GM21360 (cell line): ENCODE measurements around the gene NUS1.
"Not testable (repeated sequence)": the region's sequence is repeated elsewhere in the genome, so short reads cannot be mapped to it uniquely, and the experiment has no call there.

ENCODE experiments used
- ATAC-seq: cut with Tn5 transposase; IDR thresholded peaks from one replicate; pipeline ENCODE4 v1.9.1; 2021; ENCODE audit warnings: mild to moderate bottlenecking, moderate library complexity; ENCODE audit not compliant: unreplicated experiment

The NUS1 gene

GRCh38 chr6:117674991-117675657 lies at the start of gene NUS1:
NUS1 (plus strand) TSS chr6:117675469; CDS start chr6:117675671, 202 bp downstream.
- ATAC-seq: peak; percentile 99

GRCh38 chr6:117627533-117627932 lies 47.7 kb upstream of the NUS1 start:
- ATAC-seq: no peak

DNA sequence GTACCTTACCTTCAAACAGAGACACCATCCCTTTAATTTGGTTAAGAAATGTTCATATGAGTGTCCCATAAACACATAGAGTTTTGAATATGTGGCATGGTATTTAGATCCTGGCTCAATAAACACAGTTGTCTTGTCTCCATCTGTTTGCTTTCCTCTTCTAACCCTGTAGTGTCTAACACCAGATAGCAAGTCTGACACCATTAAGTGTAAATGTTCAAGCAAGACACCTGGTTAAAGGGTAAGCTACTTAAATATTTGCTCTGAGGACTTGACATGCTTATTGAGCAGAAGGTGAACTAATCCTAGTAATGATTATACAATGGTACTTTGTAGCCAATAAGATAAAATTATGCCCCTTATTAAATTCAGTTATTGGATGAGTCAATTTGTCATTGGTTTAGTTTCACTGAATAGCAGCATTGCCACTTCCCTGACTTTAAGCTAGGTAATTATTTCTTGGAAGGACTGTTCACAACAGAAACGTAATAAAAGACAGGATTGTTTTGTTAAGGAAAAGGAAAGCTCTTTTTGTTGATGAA lies 46.1 kb upstream of the NUS1 start:
- no peak for ATAC-seq

DNA sequence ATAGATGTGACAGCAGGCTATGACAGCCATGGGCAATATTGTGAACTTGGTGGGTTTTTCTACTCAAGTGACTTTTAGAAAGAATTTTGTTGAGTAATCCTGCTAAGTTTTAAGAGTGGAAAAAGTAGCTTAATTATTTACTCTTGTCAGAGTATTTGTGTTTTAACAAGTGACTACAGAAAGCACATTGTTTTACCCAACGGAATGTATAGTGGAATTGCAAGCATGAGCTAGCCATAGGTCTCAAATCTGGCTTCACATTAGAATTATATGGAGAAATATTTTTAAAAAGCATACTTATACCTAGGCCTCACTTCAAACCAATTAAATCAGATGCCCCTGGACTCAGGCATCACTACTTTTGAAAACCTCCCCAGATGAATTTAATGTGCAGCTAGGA lies 37.5 kb upstream of the NUS1 start:
- ATAC-seq: no peak

DNA sequence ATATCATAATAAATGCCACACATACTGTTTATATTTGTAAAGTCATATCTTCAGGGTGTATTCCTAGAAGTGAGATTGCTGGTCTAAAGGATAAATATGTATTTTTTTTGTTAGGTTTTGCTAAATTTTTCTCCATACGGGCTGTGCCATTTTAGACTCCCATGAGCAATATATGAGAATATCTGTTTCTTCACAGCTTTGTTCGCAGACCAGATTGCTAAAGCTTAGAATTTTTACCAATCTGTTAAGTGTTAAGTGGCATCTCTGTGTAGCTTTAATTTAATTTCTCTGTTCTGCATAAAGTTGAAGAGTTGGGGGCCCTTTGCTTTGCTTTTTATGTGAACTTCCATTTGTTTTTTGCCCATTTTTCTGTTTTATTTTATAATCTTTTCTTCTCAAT lies 32.3 kb upstream of the NUS1 start:
- no peak for ATAC-seq

- ATAC-seq: not testable (repeated sequence)
Measured at GRCh38 chr6:117651984-117652383, 23.3 kb upstream of the NUS1 start.

DNA sequence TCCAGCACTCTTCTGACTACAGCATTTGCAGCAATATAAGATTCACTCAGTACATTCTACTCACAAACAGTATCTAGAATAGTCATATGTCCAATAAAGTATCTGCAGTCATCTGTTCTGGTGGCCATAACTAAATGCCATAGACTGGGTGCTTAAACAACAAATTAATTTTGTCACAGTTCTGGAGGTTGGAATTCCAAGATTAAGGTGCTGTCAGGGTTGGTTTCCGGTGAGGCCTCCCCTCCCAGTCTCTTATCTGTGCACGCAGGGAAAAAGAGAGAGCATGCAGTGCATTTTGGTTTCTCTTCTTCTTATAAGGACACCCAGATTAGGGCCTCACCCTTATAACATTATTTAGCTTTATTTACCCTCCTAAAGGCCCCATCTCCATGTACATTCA lies 21.3 kb upstream of the NUS1 start:
- no peak for ATAC-seq

GRCh38 chr6:117655380-117655779 lies 19.9 kb upstream of the NUS1 start:
- no peak for ATAC-seq

DNA sequence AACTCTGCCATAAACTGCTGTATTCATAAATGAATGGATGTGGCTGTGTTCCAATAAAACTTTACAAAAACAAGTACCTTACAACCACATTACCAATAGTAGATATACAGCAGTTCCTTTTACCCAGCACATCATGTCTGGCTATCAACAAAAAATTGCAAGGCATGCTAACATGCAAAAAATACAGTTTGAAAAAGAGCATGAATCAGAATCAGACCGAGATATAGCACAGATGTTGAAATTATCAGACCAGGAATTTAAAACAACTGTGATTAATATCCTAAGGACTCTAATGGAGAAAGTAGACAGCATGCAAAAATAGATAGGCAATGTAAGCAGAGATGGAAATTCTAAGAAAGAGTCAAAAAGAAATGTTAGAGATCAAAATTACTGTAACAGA lies 8.4 kb upstream of the NUS1 start:
- no peak for ATAC-seq

DNA sequence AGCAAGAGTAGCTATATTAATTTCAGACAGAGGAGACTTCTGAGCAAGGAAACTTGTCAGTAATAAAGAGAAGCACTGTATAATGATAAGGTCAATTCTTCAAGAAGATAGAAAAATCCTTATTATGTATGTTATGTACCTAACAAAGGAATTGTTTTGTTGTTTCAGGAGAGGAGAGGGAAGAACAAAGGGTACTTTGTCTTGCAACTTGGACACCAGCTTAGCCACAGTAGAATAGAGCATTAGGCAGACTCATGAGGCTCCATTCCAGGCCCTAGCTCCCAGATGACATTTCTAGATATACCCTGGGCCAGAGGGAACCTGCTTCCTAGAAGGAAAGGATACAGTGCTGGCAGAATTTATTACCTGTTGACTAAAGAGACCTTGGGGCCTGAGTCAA lies 6.5 kb upstream of the NUS1 start:
- no peak for ATAC-seq

DNA sequence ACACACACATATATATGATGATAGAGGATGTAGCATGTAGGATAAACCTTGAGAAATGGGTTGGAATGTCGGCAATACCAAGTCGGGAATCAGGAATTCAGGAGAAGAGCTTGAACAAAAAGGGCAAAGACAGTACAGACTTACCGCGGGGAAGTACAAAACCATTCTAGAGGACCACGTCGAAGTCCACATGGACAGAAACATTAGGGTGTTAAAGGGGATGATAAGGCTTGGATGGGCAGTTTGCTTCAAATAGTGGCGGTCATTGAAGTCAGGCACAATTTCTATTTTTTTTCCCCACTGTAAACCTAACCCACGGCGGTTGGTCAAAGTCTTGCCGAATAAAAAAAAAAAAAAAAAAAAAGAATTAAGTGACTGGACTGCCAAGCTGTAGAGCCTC lies 766 bp upstream of the NUS1 start:
- no peak for ATAC-seq

GRCh38 chr6:117675658-117676301 lies 511 bp downstream of the NUS1 start:
- peak; percentile 17 for ATAC-seq

- no peak for ATAC-seq
Measured at GRCh38 chr6:117676577-117677218, 1.4 kb downstream of the NUS1 start.

DNA sequence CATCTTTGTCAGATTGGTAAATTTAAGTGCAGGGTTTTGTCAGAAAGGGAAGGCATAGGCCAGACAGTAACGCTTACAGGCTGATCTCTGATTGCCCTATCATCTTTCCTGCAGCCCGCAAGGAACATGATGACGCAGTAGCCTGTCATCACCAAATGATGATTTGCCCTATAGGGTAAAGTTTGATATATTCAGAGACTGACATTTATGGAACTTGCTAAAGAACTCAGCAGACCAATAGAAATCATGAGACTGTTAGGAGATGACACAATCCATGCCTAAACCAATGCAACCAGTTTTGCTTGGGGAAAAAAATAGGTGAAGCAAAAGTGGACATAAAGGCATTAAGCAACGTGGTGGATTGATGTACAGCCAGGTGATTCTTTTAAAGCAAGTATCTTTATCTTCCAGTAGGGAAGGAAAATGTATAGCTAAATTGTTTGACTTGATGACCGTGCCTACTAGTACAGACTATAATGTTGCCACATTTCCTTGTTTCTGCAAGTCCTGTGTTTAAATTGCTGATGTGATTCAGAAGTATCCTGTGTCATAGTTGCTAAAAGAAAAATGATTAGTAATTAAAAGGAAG lies 2.4 kb downstream of the NUS1 start:
- no peak for ATAC-seq

GRCh38 chr6:117681162-117681741 lies 6.0 kb downstream of the NUS1 start:
- no peak for ATAC-seq

DNA sequence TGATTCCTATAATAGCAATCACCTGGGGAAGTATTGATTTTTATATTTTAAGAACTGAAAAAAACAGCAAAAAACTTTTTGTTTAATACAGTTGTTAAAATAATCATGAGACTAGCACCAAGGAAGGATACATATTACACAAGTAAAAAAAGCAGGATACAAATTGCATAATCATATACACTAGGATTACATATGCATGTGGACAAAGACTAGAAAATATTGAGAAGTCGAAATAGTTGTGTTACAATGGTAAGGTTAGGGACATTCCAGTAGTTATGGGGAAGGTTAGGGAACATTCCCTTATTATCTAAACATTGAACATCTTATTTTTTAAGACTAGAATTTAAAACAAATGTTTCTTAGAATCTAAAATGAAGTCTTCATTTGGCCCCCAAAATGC lies 9.5 kb downstream of the NUS1 start:
- ATAC-seq: no peak

GRCh38 chr6:117685359-117685758 lies 10.1 kb downstream of the NUS1 start:
- no peak for ATAC-seq

DNA sequence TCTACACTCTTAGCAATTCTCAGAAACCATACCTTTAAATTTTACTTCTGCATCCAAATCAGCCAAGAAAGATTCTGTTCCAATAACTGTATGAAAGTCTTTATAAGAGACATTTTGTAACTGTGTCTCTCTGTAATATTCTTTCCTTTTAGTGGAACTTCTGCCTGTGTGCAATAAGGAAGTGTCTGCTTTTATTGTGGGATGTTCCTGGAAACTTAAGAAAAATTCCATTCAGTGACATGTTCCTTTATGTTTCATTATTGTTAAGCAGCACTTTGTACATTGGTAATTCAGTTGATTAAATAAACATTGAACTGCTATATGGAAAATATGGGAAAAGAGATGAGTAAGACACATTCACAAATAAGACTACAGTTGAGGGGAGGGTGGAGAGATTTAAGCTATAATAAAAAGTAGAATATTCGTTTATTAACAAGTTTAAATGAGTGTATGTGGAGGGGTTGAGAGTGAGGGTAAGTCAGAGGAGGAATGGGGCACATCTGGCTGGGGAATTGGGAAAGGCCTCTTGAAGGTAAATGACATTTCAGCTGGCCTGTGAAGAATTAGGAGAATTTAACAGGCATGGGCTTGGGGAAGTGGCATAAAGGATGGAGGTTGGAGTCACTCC lies 11.9 kb downstream of the NUS1 start:
- ATAC-seq: no peak

GRCh38 chr6:117689584-117689983 lies 14.3 kb downstream of the NUS1 start:
- ATAC-seq: not testable (repeated sequence)

GRCh38 chr6:117706504-117706903 lies 31.2 kb downstream of the NUS1 start:
- ATAC-seq: no peak
